ENCODE results near the gene TTLL11.
"Not testable (repeated sequence)": the region's sequence is repeated elsewhere in the genome, so short reads cannot be mapped to it uniquely, and the experiment has no call there.

GRCh38 chr9:122000526-122000925 is 92.6 kb downstream of the TTLL11 start:
- TF ChIP-seq EP300, CTCF, POLR2A (IDR thresholded peaks at IDR 0.05): not testable (repeated sequence)

Data from upper lobe of left lung (tissue), 4 donors.